Vagina (tissue), 2 donors: Measurements from ENCODE around the gene ABTB2. TPM values are rescaled to one million over a fixed set of nuclear protein-coding genes. Genes with fewer than 3 reads are reported as not detected.
"Not testable (repeated sequence)": the region's sequence is repeated elsewhere in the genome, so short reads cannot be mapped to it uniquely, and the experiment has no call there.

Experiments used
- DNase-seq, 2 donors: peaks; one replicate each; pipeline ENCODE4 v3.0.0-alpha.2; 2017; ENCODE audit errors: extremely low spot score in 2 of 2
- H3K27ac ChIP-seq: fragments of 200-600 bp; sonication (generic); one replicate; pipeline ENCODE4 v1.5.1; 2019
- H3K27me3 ChIP-seq: fragments of 200-600 bp; sonication (generic); one replicate; pipeline ENCODE4 v1.5.1; 2019
- H3K36me3 ChIP-seq, 2 donors: fragments of 200-600 bp; sonication (generic); one replicate each; pipeline ENCODE4 v1.5.1; 2017 to 2019
- H3K4me1 ChIP-seq: fragments of 200-600 bp; sonication (generic); one replicate; pipeline ENCODE4 v1.5.1; 2019
- H3K4me3 ChIP-seq, 2 donors: fragments of 200-600 bp; sonication (generic); 1 replicate in 1 of 2; 2 replicates in 1 of 2; pipeline ENCODE4 v1.5.1; 2016 to 2019
- H3K9me3 ChIP-seq: fragments of 200-600 bp; sonication (generic); one replicate; pipeline ENCODE4 v1.5.1; 2019
- CTCF ChIP-seq, 3 experiments: fragments of 450-650 bp in 2 of 3; fragments of 200-600 bp in 1 of 3; sonication (generic) in 1 of 3; IDR thresholded peaks; one replicate each; pipeline ENCODE4 v1.5.1; 2017 to 2019; ENCODE audit warnings: antibody characterized with exemption in 3 of 3, mild to moderate bottlenecking in 2 of 3, moderate library complexity in 2 of 3
- POLR2A ChIP-seq, 2 donors: fragments of 450-650 bp; IDR thresholded peaks; one replicate each; pipeline ENCODE4 v1.6.1; 2017; ENCODE audit warnings: antibody characterized with exemption in 2 of 2, mild to moderate bottlenecking in 2 of 2, moderate library complexity in 2 of 2
- POLR2AphosphoS5 ChIP-seq, 2 donors: sonication (generic); formaldehyde crosslinking; IDR thresholded peaks; one replicate each; pipeline ENCODE4 v1.9.0; 2017; ENCODE audit warnings: antibody characterized with exemption in 2 of 2, mild to moderate bottlenecking in 2 of 2, low read depth in 1 of 2; ENCODE audit not compliant: insufficient read depth in 1 of 2
- intact Hi-C: fragments of 100-400 bp; cut with DNase I; formaldehyde crosslinking; loops from one replicate; pipeline ENCODE4 v1.15.1; 2023
- total RNA-seq: library from RNA; depleted of rRNA; stranded (reverse); fragments of >200 nt; gene quantifications from one replicate; pipeline ENCODE4 v1.2.3, GENCODE V29; 2016

Gene ABTB2
- total RNA-seq, 1 donor from 2014 or later, result 10.8 TPM

DNA sequence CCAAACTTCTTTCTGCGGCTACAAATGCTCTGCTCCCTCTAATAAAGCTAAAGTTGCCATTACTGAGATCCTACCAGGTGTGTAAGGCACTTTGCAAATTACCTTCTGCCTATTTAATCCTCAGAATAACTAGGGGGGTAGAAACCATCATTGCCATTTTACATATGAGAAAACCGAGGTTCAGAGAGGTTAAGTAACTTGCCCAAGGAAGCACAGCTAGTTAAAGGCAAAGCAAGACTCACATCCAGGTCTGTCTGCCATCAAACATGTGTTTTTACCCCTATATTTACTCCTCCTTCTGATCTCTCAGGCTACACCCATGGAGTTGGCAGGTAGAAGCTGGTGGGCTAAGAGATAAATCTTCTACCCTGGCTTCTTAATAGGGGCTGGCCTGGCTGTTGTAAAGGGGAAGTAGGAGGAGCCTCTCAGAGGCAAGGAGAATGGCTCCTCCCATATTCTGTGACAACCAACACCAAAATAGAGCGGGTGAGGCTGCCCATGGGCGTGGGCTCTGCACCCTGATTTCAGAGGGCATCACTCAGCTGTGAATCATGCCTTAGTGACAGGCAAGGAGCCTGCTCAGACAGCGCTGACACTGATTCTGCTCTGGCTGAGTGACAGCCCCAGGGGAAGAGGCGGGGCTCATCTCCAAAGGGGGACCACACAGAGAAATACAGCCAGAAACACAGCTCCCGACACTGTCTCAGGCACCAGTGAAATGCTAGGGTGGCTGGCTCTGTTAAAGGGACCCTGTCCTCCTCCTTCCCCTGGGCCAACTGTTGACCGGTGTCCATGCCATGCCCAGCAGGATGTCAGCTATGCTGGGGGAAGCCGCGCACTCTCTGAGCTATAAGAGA is 106.8 kb downstream of the ABTB2 start:
- TF ChIP-seq POLR2AphosphoS5 (IDR thresholded peaks at IDR 0.05; ENCODE audit: insufficient read depth in 1 of 2, low read depth in 1 of 2), result peak; percentile 20 to 58
- no peak for TF ChIP-seq CTCF (IDR thresholded peaks at IDR 0.05)
- H3K27me3 ChIP-seq, result no peaks in the 10 kb centered on the region
- intact Hi-C loops, result no loop called here
- H3K4me1 ChIP-seq, result peaks cover 23% of the 10 kb centered on the region
- H3K36me3 ChIP-seq, result no peaks in the 10 kb centered on the region
- H3K4me3 ChIP-seq, result peak overlapping the region in 1 of 2 donors; percentile 3
- DNase-seq, result no peak
- H3K27ac ChIP-seq, result peak overlapping the region; percentile 40
- no peaks in the 10 kb centered on the region for H3K9me3 ChIP-seq

GRCh38 chr11:34250211-34250610 is 107.6 kb downstream of the ABTB2 start:
- DNase-seq, result no peak
- no peak overlapping the region for H3K4me3 ChIP-seq
- H3K36me3 ChIP-seq, result no peaks in the 10 kb centered on the region
- intact Hi-C loops, result no loop called here
- TF ChIP-seq POLR2A (IDR thresholded peaks at IDR 0.05) (no peak), POLR2AphosphoS5 (IDR thresholded peaks at IDR 0.05; ENCODE audit: insufficient read depth in 1 of 2, low read depth in 1 of 2) (no peak), CTCF (IDR thresholded peaks at IDR 0.05) (no peak)
- peak overlapping the region; percentile 40 for H3K27ac ChIP-seq
- no peaks in the 10 kb centered on the region for H3K9me3 ChIP-seq
- peaks cover 23% of the 10 kb centered on the region for H3K4me1 ChIP-seq
- H3K27me3 ChIP-seq, result no peaks in the 10 kb centered on the region

DNA sequence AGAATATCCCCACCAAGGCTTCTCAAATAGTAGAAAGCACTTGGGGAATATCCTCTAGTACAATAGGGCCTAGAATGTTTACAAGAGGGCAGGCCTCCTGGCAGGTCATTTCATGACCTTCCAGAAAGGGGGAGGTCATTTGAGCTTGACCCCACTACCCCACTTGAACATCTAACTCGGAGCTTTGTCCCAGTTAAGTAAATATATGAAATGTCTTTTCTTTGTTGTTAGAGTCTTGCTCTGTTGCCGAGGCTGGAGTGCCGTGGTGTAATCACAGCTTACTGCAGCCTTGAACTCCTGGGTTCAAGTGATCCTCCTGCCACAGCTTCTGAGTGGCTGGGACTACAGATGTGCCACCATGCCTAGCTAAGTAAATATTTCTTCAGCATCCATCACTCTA is 108.4 kb downstream of the ABTB2 start:
- Histone ChIP-seq H3K4me3 (no peak overlapping the region), H3K27me3 (no peaks in the 10 kb centered on the region), H3K27ac (no peak overlapping the region), H3K36me3 (no peaks in the 10 kb centered on the region), H3K4me1 (peaks cover 28% of the 10 kb centered on the region), H3K9me3 (no peaks in the 10 kb centered on the region)
- DNase-seq, result no peak
- intact Hi-C loops, result no loop called here
- TF ChIP-seq POLR2AphosphoS5 (IDR thresholded peaks at IDR 0.05; ENCODE audit: insufficient read depth in 1 of 2, low read depth in 1 of 2) (no peak), POLR2A (IDR thresholded peaks at IDR 0.05) (no peak), CTCF (IDR thresholded peaks at IDR 0.05) (no peak)

GRCh38 chr11:34246511-34246910 is 111.3 kb downstream of the ABTB2 start:
- H3K27me3 ChIP-seq, H3K9me3 ChIP-seq, H3K4me3 ChIP-seq, DNase-seq, H3K27ac ChIP-seq, intact Hi-C loops, H3K36me3 ChIP-seq: not testable (repeated sequence)
- peaks cover 33% of the 10 kb centered on the region for H3K4me1 ChIP-seq

GRCh38 chr11:34245041-34245440 is 112.8 kb downstream of the ABTB2 start:
- Histone ChIP-seq H3K4me3 (no peak overlapping the region), H3K27ac (no peak overlapping the region), H3K9me3 (no peaks in the 10 kb centered on the region), H3K27me3 (no peaks in the 10 kb centered on the region), H3K4me1 (peaks cover 23% of the 10 kb centered on the region), H3K36me3 (no peaks in the 10 kb centered on the region)
- intact Hi-C loops, result no loop called here
- TF ChIP-seq POLR2A (IDR thresholded peaks at IDR 0.05), result no peak
- TF ChIP-seq POLR2AphosphoS5 (IDR thresholded peaks at IDR 0.05; ENCODE audit: insufficient read depth in 1 of 2, low read depth in 1 of 2), result no peak
- no peak for DNase-seq
